Liver (tissue), 9 donors: ENCODE results near the gene POLR2H. TPM values are rescaled to one million over a fixed set of nuclear protein-coding genes. Genes with fewer than 3 reads are reported as not detected.
A peak's percentile ranks its signal among the peaks of the same experiment; 100 is the strongest.

ENCODE experiments used
- DNase-seq: peaks from one replicate; pipeline ENCODE4 v3.0.0-alpha.2; 2017; ENCODE audit warnings: low spot score
- H3K27ac ChIP-seq, 2 donors: one replicate each; pipeline ENCODE4 v1.7.0; 2013; ENCODE audit warnings: inconsistent platforms in 2 of 2, low read length in 2 of 2, control low read depth in 1 of 2, low read depth in 1 of 2, mild to moderate bottlenecking in 1 of 2
- H3K27me3 ChIP-seq, 4 donors: one replicate each; pipeline versions ENCODE4 v1.6.1 to v1.7.0; 2013; ENCODE audit warnings: low read length in 3 of 4, inconsistent platforms in 1 of 4, mild to moderate bottlenecking in 1 of 4, moderate library complexity in 1 of 4; ENCODE audit not compliant: control insufficient read depth in 4 of 4, insufficient read depth in 4 of 4
- H3K36me3 ChIP-seq, 4 donors: one replicate each; pipeline versions ENCODE4 v1.6.1 to v1.7.0; 2013; ENCODE audit warnings: low read length in 3 of 4, mild to moderate bottlenecking in 3 of 4, low read depth in 1 of 4, moderate library complexity in 1 of 4; ENCODE audit not compliant: control insufficient read depth in 4 of 4, insufficient read depth in 3 of 4
- H3K4me1 ChIP-seq, 4 donors: one replicate each; pipeline versions ENCODE4 v1.6.1 to v1.7.0; 2013; ENCODE audit warnings: low read length in 3 of 4, mild to moderate bottlenecking in 3 of 4, moderate library complexity in 1 of 4; ENCODE audit not compliant: control insufficient read depth in 4 of 4, insufficient read depth in 4 of 4
- H3K4me3 ChIP-seq, 3 donors: one replicate each; pipeline versions ENCODE4 v1.6.1 to v1.7.0; 2013; ENCODE audit warnings: low read length in 3 of 3, control low read depth in 1 of 3, low read depth in 1 of 3, mild to moderate bottlenecking in 1 of 3
- H3K9ac ChIP-seq, 2 donors: one replicate each; pipeline ENCODE4 v1.7.0; 2013; ENCODE audit warnings: low read length in 2 of 2, mild to moderate bottlenecking in 2 of 2, moderate library complexity in 2 of 2, control low read depth in 1 of 2, low read depth in 1 of 2
- H3K9me3 ChIP-seq, 4 donors: one replicate each; pipeline versions ENCODE4 v1.6.1 to v1.7.0; 2013; ENCODE audit warnings: low read length in 3 of 4; ENCODE audit not compliant: control insufficient read depth in 4 of 4
- EGR1 ChIP-seq, 2 donors: IDR thresholded peaks; 2 replicates each; pipeline ENCODE4 v1.6.1; 2016 to 2018; ENCODE audit warnings: antibody characterized with exemption in 2 of 2, low read depth in 2 of 2
- FOXA1 ChIP-seq: IDR thresholded peaks from 2 replicates; pipeline ENCODE4 v1.6.1; 2016; ENCODE audit warnings: antibody characterized with exemption
- GABPA ChIP-seq, 2 donors: IDR thresholded peaks in 1 of 2; conservative IDR thresholded peaks in 1 of 2; 2 replicates each; pipeline ENCODE4 v1.6.1; 2016; ENCODE audit warnings: antibody characterized with exemption in 2 of 2, mild to moderate bottlenecking in 1 of 2, moderate library complexity in 1 of 2
- JUND ChIP-seq, 2 donors: IDR thresholded peaks; 2 replicates each; pipeline ENCODE4 v1.6.1; 2016; ENCODE audit warnings: antibody characterized with exemption in 2 of 2
- NR2F2 ChIP-seq: IDR thresholded peaks from 2 replicates; pipeline ENCODE4 v1.6.1; 2016; ENCODE audit warnings: antibody characterized with exemption
- RAD21 ChIP-seq, 2 donors: IDR thresholded peaks; 2 replicates each; pipeline ENCODE4 v1.6.1; 2016; ENCODE audit warnings: antibody characterized with exemption in 2 of 2, mild to moderate bottlenecking in 2 of 2
- TAF1 ChIP-seq: conservative IDR thresholded peaks from 2 replicates; pipeline ENCODE4 v1.6.1; 2016; ENCODE audit warnings: antibody characterized with exemption, mild to moderate bottlenecking
- YY1 ChIP-seq: IDR thresholded peaks from 2 replicates; pipeline ENCODE4 v1.6.1; 2016; ENCODE audit warnings: antibody characterized with exemption, mild to moderate bottlenecking
- WGBS: extraction: QIAGEN DNeasy Blood & Tissue Kit; methylation state at CpG from one replicate; pipeline ENCODE4 v1.1.7; 2013; 5-methylcytosine and 5-hydroxymethylcytosine counted together
- polyA plus RNA-seq, 2 donors: library from polyadenylated mRNA; stranded (reverse) in 1 of 2; unstranded in 1 of 2; fragments of 200-250 nt in 1 of 2; fragments of >200 nt in 1 of 2; fragmentation: Nextera tagmentation in 1 of 2; extraction: Ambion mirVana in 1 of 2; gene quantifications; one replicate each; pipeline versions ENCODE4 v1.2.1 to v1.2.3, GENCODE V29; 2013 to 2015
- total RNA-seq, 2 donors: library from RNA; depleted of rRNA; stranded (reverse); fragments of >200 nt; gene quantifications; one replicate each; pipeline ENCODE4 v1.2.3, GENCODE V29; 2014
- TF ChIP-seq, protein P1 (sequence below): fragments of 150-350 bp; IDR thresholded peaks from 2 replicates; pipeline ENCODE4 v1.5.1; 2017; ENCODE audit warnings: improper control_type of control experiment, low read depth, low read length; ENCODE audit not compliant: missing input control
- TF ChIP-seq, protein P2 (sequence below): IDR thresholded peaks from 2 replicates; pipeline ENCODE4 v1.6.1; 2016; ENCODE audit warnings: antibody characterized with exemption
- TF ChIP-seq, protein P3 (sequence below): IDR thresholded peaks from 2 replicates; pipeline ENCODE4 v1.6.1; 2016; ENCODE audit warnings: antibody characterized with exemption, mild to moderate bottlenecking
- TF ChIP-seq, protein P4 (sequence below): IDR thresholded peaks from 2 replicates; pipeline ENCODE4 v1.6.1; 2016; ENCODE audit warnings: antibody characterized with exemption
- TF ChIP-seq, protein P5 (sequence below): IDR thresholded peaks from 2 replicates; pipeline ENCODE4 v1.6.1; 2016; ENCODE audit warnings: antibody characterized with exemption
- donor health status: healthy.
- donor health status: healthy.
- donor health status: healthy.
- donor health status: healthy.
- donor health status: healthy.

POLR2H gene
- total and polyA plus RNA-seq, 4 donors: 25.7 to 55.7 (median 43.5) TPM

DNA sequence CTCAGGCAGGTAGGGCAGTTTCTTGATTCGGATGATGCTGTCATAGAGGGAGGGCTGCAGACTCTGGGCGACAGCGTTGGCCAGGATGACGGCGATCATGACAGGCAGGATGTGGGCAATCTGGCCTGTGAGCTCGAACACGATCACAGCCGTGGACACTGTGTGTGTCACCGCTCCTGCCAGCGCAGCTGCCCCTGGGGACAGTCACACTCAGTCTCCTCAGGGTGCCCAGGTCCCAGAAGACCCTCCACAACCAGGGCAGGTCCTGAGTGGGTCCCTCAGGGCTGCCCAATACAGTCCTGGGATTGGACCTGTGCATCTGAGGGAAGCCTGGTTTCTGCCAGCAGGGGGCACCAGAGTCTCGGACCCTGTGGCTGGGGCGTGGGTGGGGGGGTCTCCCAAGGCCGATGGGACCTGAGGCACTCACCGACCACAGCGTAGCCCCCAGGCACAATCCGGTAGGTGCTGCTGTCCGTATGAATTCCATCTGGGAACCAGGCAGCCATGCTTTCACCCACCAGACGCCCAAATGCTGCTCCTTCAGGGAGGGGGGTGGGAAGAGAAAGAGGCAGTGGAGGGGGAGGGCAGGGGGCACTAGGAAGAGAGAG lies 7.3 kb upstream of the POLR2H start:
- peaks cover 8 to 21% (median 14%) of the 10 kb centered on the region in 4 donors for H3K4me1 ChIP-seq
- TF ChIP-seq FOXA1 (no peak), GABPA (IDR thresholded peaks at IDR 0.05 in 1 of 2, conservative IDR thresholded peaks at IDR 0.05 in 1 of 2) (no peak), RAD21 (IDR thresholded peaks at IDR 0.05) (peak; percentile 54 to 77), TAF1 (no peak), EGR1 (IDR thresholded peaks at IDR 0.05; ENCODE audit: low read depth in 2 of 2) (no peak), YY1 (no peak), NR2F2 (no peak), JUND (IDR thresholded peaks at IDR 0.05) (no peak)
- TF ChIP-seq, protein P1, sequence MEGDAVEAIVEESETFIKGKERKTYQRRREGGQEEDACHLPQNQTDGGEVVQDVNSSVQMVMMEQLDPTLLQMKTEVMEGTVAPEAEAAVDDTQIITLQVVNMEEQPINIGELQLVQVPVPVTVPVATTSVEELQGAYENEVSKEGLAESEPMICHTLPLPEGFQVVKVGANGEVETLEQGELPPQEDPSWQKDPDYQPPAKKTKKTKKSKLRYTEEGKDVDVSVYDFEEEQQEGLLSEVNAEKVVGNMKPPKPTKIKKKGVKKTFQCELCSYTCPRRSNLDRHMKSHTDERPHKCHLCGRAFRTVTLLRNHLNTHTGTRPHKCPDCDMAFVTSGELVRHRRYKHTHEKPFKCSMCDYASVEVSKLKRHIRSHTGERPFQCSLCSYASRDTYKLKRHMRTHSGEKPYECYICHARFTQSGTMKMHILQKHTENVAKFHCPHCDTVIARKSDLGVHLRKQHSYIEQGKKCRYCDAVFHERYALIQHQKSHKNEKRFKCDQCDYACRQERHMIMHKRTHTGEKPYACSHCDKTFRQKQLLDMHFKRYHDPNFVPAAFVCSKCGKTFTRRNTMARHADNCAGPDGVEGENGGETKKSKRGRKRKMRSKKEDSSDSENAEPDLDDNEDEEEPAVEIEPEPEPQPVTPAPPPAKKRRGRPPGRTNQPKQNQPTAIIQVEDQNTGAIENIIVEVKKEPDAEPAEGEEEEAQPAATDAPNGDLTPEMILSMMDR: peak; percentile 56
- TF ChIP-seq, protein P2, sequence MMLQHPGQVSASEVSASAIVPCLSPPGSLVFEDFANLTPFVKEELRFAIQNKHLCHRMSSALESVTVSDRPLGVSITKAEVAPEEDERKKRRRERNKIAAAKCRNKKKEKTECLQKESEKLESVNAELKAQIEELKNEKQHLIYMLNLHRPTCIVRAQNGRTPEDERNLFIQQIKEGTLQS: no peak
- TF ChIP-seq, protein P3, sequence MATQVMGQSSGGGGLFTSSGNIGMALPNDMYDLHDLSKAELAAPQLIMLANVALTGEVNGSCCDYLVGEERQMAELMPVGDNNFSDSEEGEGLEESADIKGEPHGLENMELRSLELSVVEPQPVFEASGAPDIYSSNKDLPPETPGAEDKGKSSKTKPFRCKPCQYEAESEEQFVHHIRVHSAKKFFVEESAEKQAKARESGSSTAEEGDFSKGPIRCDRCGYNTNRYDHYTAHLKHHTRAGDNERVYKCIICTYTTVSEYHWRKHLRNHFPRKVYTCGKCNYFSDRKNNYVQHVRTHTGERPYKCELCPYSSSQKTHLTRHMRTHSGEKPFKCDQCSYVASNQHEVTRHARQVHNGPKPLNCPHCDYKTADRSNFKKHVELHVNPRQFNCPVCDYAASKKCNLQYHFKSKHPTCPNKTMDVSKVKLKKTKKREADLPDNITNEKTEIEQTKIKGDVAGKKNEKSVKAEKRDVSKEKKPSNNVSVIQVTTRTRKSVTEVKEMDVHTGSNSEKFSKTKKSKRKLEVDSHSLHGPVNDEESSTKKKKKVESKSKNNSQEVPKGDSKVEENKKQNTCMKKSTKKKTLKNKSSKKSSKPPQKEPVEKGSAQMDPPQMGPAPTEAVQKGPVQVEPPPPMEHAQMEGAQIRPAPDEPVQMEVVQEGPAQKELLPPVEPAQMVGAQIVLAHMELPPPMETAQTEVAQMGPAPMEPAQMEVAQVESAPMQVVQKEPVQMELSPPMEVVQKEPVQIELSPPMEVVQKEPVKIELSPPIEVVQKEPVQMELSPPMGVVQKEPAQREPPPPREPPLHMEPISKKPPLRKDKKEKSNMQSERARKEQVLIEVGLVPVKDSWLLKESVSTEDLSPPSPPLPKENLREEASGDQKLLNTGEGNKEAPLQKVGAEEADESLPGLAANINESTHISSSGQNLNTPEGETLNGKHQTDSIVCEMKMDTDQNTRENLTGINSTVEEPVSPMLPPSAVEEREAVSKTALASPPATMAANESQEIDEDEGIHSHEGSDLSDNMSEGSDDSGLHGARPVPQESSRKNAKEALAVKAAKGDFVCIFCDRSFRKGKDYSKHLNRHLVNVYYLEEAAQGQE: no peak
- TF ChIP-seq, protein P4, sequence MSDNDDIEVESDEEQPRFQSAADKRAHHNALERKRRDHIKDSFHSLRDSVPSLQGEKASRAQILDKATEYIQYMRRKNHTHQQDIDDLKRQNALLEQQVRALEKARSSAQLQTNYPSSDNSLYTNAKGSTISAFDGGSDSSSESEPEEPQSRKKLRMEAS: no peak
- H3K27ac ChIP-seq: no peak overlapping the region
- no peak overlapping the region for H3K4me3 ChIP-seq
- 52% methylated on average over 18 of the region's 18 CpGs for WGBS
- no peaks in the 10 kb centered on the region for H3K27me3 ChIP-seq
- DNase-seq: peak; percentile 83
- no peak overlapping the region for H3K9ac ChIP-seq
- H3K9me3 ChIP-seq: no peaks in the 10 kb centered on the region
- H3K36me3 ChIP-seq: no peaks in the 10 kb centered on the region

DNA sequence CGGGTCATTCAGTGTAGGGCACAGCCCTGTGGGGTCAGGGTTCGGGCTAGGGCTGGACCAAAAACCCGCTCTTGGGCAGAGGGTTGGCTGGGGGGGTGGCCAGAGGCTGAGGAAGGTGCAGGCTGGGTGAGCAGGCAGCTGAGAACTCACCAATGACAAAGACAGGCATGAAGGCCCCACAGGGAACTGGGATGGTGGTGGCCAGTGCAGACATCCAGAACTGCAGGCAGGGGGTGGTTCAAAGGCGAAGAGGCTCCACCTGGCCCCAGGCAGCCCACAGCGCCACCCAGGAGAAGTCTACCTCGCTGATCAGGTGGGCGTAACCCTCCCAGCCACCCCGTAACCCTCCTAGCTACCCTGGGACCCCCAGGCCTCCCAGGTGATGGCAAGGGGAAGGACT lies 6.8 kb upstream of the POLR2H start:
- WGBS: 84% methylated on average over 8 of the region's 8 CpGs
- TF ChIP-seq EGR1 (IDR thresholded peaks at IDR 0.05; ENCODE audit: low read depth in 2 of 2): no peak
- TF ChIP-seq, protein P5, sequence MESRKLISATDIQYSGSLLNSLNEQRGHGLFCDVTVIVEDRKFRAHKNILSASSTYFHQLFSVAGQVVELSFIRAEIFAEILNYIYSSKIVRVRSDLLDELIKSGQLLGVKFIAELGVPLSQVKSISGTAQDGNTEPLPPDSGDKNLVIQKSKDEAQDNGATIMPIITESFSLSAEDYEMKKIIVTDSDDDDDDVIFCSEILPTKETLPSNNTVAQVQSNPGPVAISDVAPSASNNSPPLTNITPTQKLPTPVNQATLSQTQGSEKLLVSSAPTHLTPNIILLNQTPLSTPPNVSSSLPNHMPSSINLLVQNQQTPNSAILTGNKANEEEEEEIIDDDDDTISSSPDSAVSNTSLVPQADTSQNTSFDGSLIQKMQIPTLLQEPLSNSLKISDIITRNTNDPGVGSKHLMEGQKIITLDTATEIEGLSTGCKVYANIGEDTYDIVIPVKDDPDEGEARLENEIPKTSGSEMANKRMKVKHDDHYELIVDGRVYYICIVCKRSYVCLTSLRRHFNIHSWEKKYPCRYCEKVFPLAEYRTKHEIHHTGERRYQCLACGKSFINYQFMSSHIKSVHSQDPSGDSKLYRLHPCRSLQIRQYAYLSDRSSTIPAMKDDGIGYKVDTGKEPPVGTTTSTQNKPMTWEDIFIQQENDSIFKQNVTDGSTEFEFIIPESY: no peak
- DNase-seq: no peak

More for the DNA sequence above, 6.8 kb upstream of the POLR2H start:
- no peaks in the 10 kb centered on the region for H3K9me3 ChIP-seq
- H3K27me3 ChIP-seq: no peaks in the 10 kb centered on the region
- no peaks in the 10 kb centered on the region for H3K36me3 ChIP-seq
- H3K4me1 ChIP-seq: peaks cover 8 to 22% (median 14%) of the 10 kb centered on the region in 4 donors
- H3K27ac ChIP-seq: no peak overlapping the region
- H3K4me3 ChIP-seq: no peak overlapping the region
- H3K9ac ChIP-seq: no peak overlapping the region
